ENCODE data around the gene S100A11.
A peak's percentile ranks its signal among the peaks of the same experiment; 100 is the strongest.

Gene S100A11

GRCh38 chr1:152038871-152039270 is 2.1 kb upstream of the S100A11 start:
- no peak for DNase-seq

GRCh38 chr1:152035539-152036266 is 1.1 kb downstream of the S100A11 start:
- no peak for DNase-seq

GRCh38 chr1:152034654-152035538 is 1.9 kb downstream of the S100A11 start:
- DNase-seq, result peak; percentile 81

- no peak for DNase-seq
Observed at GRCh38 chr1:152034324-152034653, 2.5 kb downstream of the S100A11 start.

GRCh38 chr1:152029929-152030211 is 6.9 kb downstream of the S100A11 start:
- no peak for DNase-seq

- peak; percentile 75 for DNase-seq
Observed at GRCh38 chr1:152029144-152029928, 7.5 kb downstream of the S100A11 start.

- no peak for DNase-seq
Observed at GRCh38 chr1:152026895-152027294, 9.9 kb downstream of the S100A11 start.

GRCh38 chr1:152024223-152024622 is 12.6 kb downstream of the S100A11 start:
- DNase-seq, result peak; percentile 87

- DNase-seq, result no peak
Observed at GRCh38 chr1:152023221-152023620, 13.6 kb downstream of the S100A11 start.

GRCh38 chr1:152022474-152022873 is 14.3 kb downstream of the S100A11 start:
- DNase-seq, result no peak

GRCh38 chr1:152021569-152021968 is 15.2 kb downstream of the S100A11 start:
- no peak for DNase-seq

- DNase-seq, result no peak
Observed at GRCh38 chr1:152020849-152021248, 16.0 kb downstream of the S100A11 start.

- DNase-seq, result no peak
Observed at GRCh38 chr1:152018537-152018936, 18.3 kb downstream of the S100A11 start.

- no peak for DNase-seq
Observed at GRCh38 chr1:152015766-152016165, 21.0 kb downstream of the S100A11 start.

GRCh38 chr1:152014943-152015342 is 21.9 kb downstream of the S100A11 start:
- no peak for DNase-seq

GRCh38 chr1:152013664-152014237 is 23.1 kb downstream of the S100A11 start:
- DNase-seq, result peak; percentile 85

GRCh38 chr1:152009691-152010090 is 27.1 kb downstream of the S100A11 start:
- DNase-seq, result no peak

- no peak for DNase-seq
Observed at GRCh38 chr1:152007047-152007446, 29.8 kb downstream of the S100A11 start.

GRCh38 chr1:152005360-152005912 is 31.4 kb downstream of the S100A11 start:
- no peak for DNase-seq

GRCh38 chr1:152003846-152004442 is 32.9 kb downstream of the S100A11 start:
- DNase-seq, result peak; percentile 81

GRCh38 chr1:152002960-152003359 is 33.8 kb downstream of the S100A11 start:
- no peak for DNase-seq
